GM12873 (cell line): ENCODE measurements around the gene UBL3.

ENCODE experiments used
- TF ChIP-seq, protein P1 (sequence below): IDR thresholded peaks from 2 replicates; pipeline ENCODE4 v1.5.1; 2012; ENCODE audit warnings: low read depth, mild to moderate bottlenecking, moderate library complexity, low read length, control low read depth; ENCODE audit not compliant: insufficient read depth; ENCODE audit errors: missing control alignments

The UBL3 gene

DNA sequence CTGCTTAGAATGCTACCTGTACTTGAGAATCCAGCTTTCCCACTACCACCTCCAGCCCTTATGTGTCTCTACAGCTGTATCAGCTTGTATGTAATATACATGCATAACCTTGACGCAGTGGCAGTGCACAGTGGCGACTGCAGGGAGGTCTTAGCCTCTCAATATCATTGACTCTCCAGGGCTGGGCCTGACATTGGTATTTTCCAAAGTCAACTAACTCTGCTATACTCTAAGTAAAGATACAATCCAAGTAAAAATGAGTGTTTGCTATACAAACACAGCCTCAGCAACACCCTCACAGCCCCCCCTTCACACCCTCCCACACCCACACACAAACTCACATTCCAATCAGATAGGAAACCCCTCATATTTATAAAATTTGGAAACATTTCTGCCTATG lies 6.7 kb upstream of the UBL3 start:
- TF ChIP-seq, protein P1, sequence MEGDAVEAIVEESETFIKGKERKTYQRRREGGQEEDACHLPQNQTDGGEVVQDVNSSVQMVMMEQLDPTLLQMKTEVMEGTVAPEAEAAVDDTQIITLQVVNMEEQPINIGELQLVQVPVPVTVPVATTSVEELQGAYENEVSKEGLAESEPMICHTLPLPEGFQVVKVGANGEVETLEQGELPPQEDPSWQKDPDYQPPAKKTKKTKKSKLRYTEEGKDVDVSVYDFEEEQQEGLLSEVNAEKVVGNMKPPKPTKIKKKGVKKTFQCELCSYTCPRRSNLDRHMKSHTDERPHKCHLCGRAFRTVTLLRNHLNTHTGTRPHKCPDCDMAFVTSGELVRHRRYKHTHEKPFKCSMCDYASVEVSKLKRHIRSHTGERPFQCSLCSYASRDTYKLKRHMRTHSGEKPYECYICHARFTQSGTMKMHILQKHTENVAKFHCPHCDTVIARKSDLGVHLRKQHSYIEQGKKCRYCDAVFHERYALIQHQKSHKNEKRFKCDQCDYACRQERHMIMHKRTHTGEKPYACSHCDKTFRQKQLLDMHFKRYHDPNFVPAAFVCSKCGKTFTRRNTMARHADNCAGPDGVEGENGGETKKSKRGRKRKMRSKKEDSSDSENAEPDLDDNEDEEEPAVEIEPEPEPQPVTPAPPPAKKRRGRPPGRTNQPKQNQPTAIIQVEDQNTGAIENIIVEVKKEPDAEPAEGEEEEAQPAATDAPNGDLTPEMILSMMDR = no peak

DNA sequence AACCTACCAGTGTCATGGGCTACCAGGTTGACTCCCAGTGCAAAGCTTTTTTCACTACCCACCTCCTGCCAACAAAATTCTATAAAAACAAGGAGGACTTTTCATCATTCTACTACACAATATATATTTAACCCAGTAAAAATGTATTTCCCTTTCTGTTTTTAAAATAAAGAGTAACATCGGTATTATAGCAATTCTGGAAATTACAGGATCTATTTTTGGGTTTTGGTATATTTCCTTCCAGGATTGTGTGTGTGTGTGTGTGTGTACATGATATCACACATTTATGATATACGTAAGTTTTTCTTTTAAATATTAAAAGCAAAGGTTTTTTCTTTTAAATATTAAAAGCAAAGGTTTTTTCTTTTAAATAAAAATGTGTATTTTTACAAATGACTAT lies 6.0 kb upstream of the UBL3 start:
- TF ChIP-seq, protein P1 = no peak

GRCh38 chr13:29855784-29856183 lies 5.4 kb upstream of the UBL3 start:
- TF ChIP-seq, protein P1 = no peak

GRCh38 chr13:29855009-29855408 lies 4.6 kb upstream of the UBL3 start:
- TF ChIP-seq, protein P1 = no peak

DNA sequence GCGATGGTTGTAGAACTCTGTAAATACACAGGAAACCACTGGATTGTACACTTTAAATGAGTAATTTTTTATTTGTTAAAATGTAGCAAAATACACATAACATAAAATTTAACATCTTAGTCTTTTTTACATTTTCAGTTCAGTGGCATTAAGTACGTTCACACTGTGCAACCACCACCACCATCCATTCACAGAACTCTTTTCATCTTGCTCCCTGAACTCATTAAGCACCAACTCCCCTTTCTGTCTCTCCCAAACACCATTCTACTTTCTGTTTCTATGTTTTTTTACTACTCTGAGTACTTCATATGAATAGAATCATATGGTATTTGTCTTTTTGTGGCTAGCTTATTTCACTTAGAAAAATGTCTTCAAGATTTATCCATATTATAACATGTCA lies 2.7 kb upstream of the UBL3 start:
- TF ChIP-seq, protein P1 = no peak

DNA sequence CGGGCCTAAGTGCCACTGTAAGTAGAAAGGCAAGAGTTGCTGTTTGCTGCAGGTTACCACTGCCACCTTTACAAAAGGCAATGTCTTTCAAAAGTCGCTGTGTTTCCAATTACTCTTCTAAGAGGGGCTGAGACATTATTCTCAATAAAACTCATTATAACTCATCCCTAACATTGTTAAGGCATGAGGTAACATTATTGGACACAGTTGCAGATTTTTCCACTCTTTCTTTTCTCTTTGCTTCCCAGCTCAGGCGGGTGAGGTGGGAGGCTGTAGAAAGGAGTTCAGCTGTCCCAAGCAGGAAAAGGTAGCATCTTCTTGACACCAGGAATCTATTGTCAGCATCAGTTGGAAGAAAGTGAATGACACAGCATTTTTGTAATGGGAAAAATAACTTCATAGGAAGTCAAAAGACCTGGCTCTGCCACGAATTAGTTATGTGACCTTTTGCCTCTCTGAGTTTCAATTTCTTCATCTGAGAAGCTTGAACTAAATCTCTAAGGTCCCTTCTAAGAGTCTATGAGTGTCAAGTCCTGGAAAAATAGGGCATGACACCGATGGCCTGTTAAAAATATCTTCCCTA lies 2.1 kb upstream of the UBL3 start:
- TF ChIP-seq, protein P1 = no peak

DNA sequence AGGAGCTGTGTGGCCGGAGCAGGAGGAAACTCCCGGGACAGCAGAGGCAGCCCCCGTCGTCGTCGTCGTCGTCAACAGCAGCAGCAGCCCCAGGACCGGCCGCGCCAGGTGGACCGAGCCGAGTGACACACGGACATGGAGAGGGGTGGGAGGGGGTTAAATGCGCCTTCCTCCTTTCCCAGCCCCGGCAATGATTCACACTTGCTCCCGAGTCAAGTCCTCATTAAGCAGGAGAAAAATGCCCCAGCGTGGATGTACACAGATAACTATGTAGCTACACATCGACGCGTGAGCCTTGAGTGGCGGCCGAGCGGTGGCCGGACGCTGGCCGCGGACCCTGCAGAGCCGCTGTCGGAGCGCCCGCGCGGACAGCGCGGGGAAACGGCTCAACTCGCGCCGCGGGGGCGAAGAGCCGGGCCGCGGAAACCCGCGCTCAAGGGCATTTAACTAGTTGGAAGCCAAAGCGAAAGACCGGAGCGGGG lies 645 bp downstream of the UBL3 start:
- TF ChIP-seq, protein P1 = no peak
